HG02981 (cell line): Measurements from ENCODE around the gene PLB1.

Experiments
- ATAC-seq: cut with Tn5 transposase; IDR thresholded peaks from one replicate; pipeline ENCODE4 v1.9.1; 2021; ENCODE audit warnings: mild to moderate bottlenecking, moderate library complexity; ENCODE audit not compliant: unreplicated experiment

PLB1 gene

GRCh38 chr2:28607730-28608499 lies 112.1 kb downstream of the PLB1 start:
- ATAC-seq = no peak

GRCh38 chr2:28608500-28609424 lies 112.9 kb downstream of the PLB1 start:
- no peak for ATAC-seq

GRCh38 chr2:28610583-28611201 lies 114.8 kb downstream of the PLB1 start:
- ATAC-seq = no peak

GRCh38 chr2:28612131-28612812 lies 116.4 kb downstream of the PLB1 start:
- no peak for ATAC-seq

- ATAC-seq = no peak
Observed at GRCh38 chr2:28613186-28613585, 117.3 kb downstream of the PLB1 start.

GRCh38 chr2:28613633-28614501 lies 118.0 kb downstream of the PLB1 start:
- ATAC-seq = no peak

GRCh38 chr2:28615706-28616105 lies 119.8 kb downstream of the PLB1 start:
- no peak for ATAC-seq

- ATAC-seq = no peak
Observed at GRCh38 chr2:28616396-28616999, 120.6 kb downstream of the PLB1 start.

GRCh38 chr2:28617502-28618184 lies 121.8 kb downstream of the PLB1 start:
- ATAC-seq = no peak

- ATAC-seq = no peak
Observed at GRCh38 chr2:28618221-28619141, 122.6 kb downstream of the PLB1 start.

- no peak for ATAC-seq
Observed at GRCh38 chr2:28619213-28620196, 123.6 kb downstream of the PLB1 start.

GRCh38 chr2:28620291-28620793 lies 124.5 kb downstream of the PLB1 start:
- no peak for ATAC-seq

GRCh38 chr2:28620801-28621171 lies 124.9 kb downstream of the PLB1 start:
- no peak for ATAC-seq

GRCh38 chr2:28621172-28622100 lies 125.6 kb downstream of the PLB1 start:
- ATAC-seq = no peak

GRCh38 chr2:28622101-28622499 lies 126.2 kb downstream of the PLB1 start:
- no peak for ATAC-seq
